HuH-7 (cell line): Measurements from ENCODE around the gene CARD9.
"Not testable (repeated sequence)": the region's sequence is repeated elsewhere in the genome, so short reads cannot be mapped to it uniquely, and the experiment has no call there.

ENCODE experiments used
- DNase-seq: peaks from one replicate; pipeline ENCODE4 v3.0.0; 2011; ENCODE audit warnings: low spot score

Gene CARD9, protein sequence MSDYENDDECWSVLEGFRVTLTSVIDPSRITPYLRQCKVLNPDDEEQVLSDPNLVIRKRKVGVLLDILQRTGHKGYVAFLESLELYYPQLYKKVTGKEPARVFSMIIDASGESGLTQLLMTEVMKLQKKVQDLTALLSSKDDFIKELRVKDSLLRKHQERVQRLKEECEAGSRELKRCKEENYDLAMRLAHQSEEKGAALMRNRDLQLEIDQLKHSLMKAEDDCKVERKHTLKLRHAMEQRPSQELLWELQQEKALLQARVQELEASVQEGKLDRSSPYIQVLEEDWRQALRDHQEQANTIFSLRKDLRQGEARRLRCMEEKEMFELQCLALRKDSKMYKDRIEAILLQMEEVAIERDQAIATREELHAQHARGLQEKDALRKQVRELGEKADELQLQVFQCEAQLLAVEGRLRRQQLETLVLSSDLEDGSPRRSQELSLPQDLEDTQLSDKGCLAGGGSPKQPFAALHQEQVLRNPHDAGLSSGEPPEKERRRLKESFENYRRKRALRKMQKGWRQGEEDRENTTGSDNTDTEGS

GRCh38 chr9:136373300-136374182 is at the start of gene CARD9:
TSS of gene CARD9 (minus strand) at chr9:136373669. CDS start at chr9:136372078, 1,591 bp downstream.
- DNase-seq = no peak

DNA sequence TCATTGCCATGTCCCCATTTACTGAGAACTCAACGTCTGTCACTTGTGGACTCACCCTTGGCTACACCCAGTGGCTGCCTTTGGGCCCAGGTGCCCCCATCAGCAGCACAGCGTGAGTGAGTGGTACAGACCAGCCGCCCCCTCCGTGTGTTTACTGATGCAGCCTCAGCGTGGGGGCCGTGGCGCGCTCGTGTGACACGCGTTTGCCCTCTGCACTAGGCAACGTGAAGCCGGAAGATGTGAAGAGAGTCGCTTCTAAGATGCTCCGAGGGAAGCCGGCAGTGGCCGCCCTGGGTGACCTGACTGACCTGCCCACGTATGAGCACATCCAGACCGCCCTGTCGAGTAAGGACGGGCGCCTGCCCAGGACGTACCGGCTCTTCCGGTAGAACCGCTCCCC is 49.4 kb upstream of the CARD9 start:
- no peak for DNase-seq

- DNase-seq = no peak
These were observed 48.3 kb upstream of the CARD9 start for GRCh38 chr9:136421791-136422190.

- no peak for DNase-seq
These were observed 45.6 kb upstream of the CARD9 start for GRCh38 chr9:136419092-136419420.

GRCh38 chr9:136418182-136419091 is 45.0 kb upstream of the CARD9 start:
- DNase-seq = no peak

- DNase-seq = no peak
These were observed 43.4 kb upstream of the CARD9 start for GRCh38 chr9:136416914-136417313.

GRCh38 chr9:136416427-136416826 is 43.0 kb upstream of the CARD9 start:
- DNase-seq = no peak

GRCh38 chr9:136412962-136413361 is 39.5 kb upstream of the CARD9 start:
- DNase-seq = no peak

DNA sequence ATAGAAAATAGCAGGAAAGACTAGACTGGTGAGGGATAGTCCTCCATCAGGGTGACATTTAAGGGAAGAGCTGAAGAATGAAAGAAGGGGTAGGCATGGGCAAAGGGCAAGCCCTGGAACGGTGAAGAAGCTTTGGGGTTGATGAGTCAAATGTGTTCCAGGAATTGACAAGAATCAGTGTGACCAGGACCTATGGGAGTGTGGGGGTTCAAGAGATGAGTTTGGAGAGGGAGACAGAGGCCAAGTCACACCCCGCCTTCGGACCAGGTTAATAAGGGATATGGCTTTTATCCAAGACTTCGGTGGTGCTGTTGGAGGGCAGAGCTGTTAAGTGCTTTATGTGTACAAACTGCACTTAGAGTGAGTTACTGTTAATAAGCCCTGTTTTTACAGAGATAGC is 37.9 kb upstream of the CARD9 start:
- DNase-seq = no peak

DNA sequence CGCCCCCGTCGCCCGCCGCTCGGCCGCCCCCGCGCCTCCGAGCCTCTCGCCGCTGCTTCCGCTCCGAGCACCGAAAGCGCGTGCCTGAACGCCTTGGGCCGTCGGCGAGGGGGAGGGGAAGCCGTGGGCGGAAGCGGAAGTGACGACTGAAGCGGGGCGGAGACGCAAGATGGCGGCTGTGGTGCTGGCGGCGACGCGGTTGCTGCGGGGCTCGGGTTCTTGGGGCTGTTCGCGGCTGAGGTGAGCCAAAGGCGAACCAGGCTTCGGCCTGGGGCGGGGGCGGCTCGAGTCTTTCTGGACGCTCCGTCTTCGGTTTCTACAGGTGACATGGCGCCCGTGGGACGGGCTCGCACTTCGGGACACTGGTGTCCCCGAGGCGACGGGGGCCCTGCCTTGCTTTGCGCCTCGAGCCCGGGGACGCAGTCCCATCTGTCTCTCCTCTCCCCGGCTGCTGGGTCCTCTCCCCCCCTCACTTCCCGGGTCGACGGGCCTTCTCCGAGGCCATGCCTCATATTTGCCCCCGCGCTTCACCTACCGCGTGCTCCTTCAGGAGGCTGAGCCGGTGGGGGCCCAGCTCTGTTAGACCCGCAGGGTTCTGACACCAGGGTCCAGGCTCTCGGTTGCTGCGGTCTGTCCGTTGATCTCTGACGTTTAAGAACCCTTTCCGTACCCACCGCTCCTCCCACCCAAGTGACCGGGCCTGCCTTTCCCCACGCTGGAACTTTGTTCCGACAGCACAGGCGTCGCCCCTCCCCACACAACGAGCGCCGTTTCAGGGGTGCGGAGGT is 37.2 kb upstream of the CARD9 start, which contains the start of the genes ENTR1 and PMPCA:
Gene ENTR1, minus strand, starts transcription at position 115 of the 788 bp plus-strand sequence. CDS start 217 bp downstream, outside the sequence.
Gene PMPCA, plus strand, starts transcription at position 159 of the 788 bp plus-strand sequence. Its CDS starts 11 bp downstream, at position 170.
- peak; percentile 99 for DNase-seq

- peak; percentile 57 for DNase-seq
These were observed 36.3 kb upstream of the CARD9 start for GRCh38 chr9:136409557-136410455.

GRCh38 chr9:136407911-136408310 is 34.4 kb upstream of the CARD9 start:
- DNase-seq = no peak

DNA sequence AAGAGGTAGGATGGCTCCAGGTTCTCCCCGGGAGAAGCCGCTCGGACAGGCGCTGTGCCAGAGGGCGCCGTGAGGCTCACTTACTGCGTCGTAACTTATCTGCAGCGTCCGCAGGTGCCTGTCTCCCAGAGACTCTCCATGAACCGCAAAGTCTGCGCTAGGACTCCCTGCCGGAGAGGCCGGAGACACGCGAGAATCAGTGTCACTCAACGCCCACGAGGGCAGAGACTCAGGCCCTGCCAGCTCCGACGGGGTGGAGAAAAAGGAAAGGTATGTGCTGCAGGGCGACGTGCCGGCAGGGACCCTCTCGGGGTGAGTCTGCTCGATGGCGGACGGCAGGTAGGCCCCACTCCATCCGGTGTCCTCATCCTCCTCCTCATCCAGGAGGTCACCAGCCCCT is 33.6 kb upstream of the CARD9 start:
- DNase-seq = not testable (repeated sequence)

DNA sequence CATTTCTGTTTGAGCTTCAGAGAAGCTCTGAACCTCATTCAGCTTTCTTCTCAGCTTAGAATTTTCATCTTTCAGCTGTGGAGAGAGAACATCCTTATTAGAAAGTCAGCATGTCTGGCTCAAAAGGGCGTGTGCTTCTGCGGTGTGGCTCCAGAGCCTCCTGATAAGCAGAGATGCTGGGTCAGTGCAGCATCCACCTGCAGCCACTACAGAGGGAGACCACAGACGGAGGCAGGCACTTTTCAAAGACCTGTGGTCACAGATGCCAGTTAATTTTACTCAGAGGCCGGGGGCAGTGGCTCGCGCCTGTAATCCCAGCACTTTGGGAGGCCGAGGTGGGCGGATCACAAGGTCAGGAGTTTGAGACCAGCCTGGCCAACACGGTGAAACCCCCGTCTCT is 32.4 kb upstream of the CARD9 start:
- DNase-seq = not testable (repeated sequence)

GRCh38 chr9:136405481-136405880 is 32.0 kb upstream of the CARD9 start:
- DNase-seq = no peak

GRCh38 chr9:136404801-136405136 is 31.3 kb upstream of the CARD9 start:
- no peak for DNase-seq

GRCh38 chr9:136403915-136404800 is 30.7 kb upstream of the CARD9 start:
- no peak for DNase-seq

DNA sequence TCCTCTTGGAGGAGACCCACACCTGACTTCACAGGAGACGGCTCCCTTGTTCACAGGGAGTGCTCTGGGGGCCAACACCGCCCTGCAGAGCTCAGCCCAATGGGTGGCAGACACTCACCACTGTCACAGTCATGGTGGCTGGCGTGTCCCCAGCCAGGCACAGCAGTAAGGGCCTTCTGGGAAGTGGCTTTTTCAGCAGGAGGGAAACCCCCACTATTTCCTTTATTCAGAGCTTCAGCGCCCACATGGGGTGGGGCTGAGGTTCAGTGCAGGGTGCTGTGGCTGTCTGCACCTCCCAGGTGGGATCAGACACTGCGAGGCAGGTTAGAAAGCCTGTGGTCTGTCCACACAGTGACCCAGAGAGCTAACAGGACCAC is 30.1 kb upstream of the CARD9 start:
- no peak for DNase-seq

- DNase-seq = no peak
These were observed 28.6 kb upstream of the CARD9 start for GRCh38 chr9:136402067-136402466.
